HG02610 (cell line): Measurements from ENCODE around the gene RSU1.

Source experiments
- ATAC-seq: cut with Tn5 transposase; IDR thresholded peaks from one replicate; pipeline ENCODE4 v1.9.1; 2021; ENCODE audit warnings: mild to moderate bottlenecking, moderate library complexity; ENCODE audit not compliant: unreplicated experiment

Gene RSU1

GRCh38 chr10:16544099-16544498, 273.1 kb downstream of the RSU1 start:
- ATAC-seq = no peak
